ENCODE data around the gene PARL. TPM values are rescaled to one million over a fixed set of nuclear protein-coding genes. Genes with fewer than 3 reads are reported as not detected.

The PARL gene
- total and polyA plus RNA-seq, 9 donors, result 25.2 to 42.0 (median 34.1) TPM

DNA sequence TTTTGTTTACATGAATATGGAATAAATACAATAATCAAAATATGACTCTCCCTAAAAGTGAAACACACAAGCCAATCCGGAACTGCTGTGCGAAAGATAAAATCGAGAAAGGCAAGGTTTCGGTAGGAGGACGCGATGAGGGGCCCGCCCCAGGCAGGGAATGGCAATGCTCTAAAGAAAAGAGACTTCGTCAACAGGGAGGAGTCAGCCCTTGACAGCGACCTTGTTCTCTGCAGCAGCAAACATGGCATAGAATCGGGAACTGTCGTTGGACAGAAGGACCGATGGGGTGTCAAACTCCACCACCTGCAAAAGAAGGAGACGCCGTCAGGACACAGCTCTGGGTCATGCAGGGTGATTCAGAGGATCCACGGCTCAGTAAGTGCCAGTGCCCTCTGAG is 36.4 kb upstream of the PARL start:
- no peak overlapping the region for H3K4me3 ChIP-seq (ENCODE audit: low read length)
- no peaks in the 10 kb centered on the region for H3K9me3 ChIP-seq (replicated peaks; ENCODE audit: control insufficient read depth, low read depth, low read length)
- no peak overlapping the region for H3K27ac ChIP-seq (ENCODE audit: low read length)
- H3K36me3 ChIP-seq (ENCODE audit: control insufficient read depth, insufficient read depth, low read length), result peaks cover 35% of the 10 kb centered on the region
- no peaks in the 10 kb centered on the region for H3K4me1 ChIP-seq (ENCODE audit: control insufficient read depth, insufficient read depth, low read length)
- DNase-seq, result no peak
- H3K27me3 ChIP-seq (ENCODE audit: control insufficient read depth, insufficient read depth, low read length), result no peaks in the 10 kb centered on the region
- WGBS (ENCODE audit: insufficient coverage), result 88% methylated on average over 10 of the region's 15 CpGs

DNA sequence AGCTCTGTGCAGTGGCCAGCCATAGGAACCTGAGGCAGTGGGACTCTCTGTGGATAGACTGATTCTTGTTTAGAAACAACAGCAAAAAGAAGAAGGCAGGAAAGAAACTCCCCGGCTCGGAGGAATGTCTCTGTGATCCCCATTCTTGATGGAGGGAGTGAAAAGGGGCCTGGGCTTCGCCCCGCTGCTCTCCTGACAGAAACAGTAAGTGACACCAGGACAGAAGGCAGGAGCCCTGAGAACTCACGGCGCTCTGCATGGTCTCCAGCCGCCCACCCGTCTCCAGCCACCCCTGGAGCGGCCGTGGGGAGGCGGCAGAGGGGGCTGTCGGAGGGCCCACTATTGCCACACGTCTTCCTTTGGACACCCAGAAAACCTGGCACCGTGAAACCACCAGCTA is 35.7 kb upstream of the PARL start:
- Histone ChIP-seq H3K27me3 (ENCODE audit: control insufficient read depth, insufficient read depth, low read length) (no peaks in the 10 kb centered on the region), H3K36me3 (ENCODE audit: control insufficient read depth, insufficient read depth, low read length) (peaks cover 34% of the 10 kb centered on the region), H3K9me3 (replicated peaks; ENCODE audit: control insufficient read depth, low read depth, low read length) (no peaks in the 10 kb centered on the region), H3K4me1 (ENCODE audit: control insufficient read depth, insufficient read depth, low read length) (no peaks in the 10 kb centered on the region), H3K4me3 (ENCODE audit: low read length) (no peak overlapping the region), H3K27ac (ENCODE audit: low read length) (no peak overlapping the region)
- 85% methylated on average over 9 of the region's 14 CpGs for WGBS (ENCODE audit: insufficient coverage)
- no peak for DNase-seq

DNA sequence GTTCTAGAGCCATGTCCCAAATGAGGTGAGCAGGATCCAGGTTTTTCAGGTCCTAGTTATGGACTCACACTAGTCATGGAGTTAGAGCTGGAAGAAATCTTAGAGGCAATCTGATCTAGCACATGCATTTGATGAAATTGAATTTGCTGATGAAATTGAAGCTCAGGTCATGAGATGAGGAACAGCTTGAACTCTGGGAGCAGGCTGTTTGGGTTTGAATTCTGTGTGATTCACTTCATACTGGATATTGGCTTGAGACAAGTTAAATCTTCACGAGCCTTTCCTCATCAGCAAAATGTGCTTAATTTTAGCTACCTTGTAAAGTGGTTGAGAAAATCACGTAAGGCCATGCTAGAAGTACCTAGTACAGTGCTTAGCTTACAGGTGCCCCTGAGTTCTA is 33.5 kb upstream of the PARL start:
- WGBS (ENCODE audit: insufficient coverage), result 79% methylated on average over 2 of the region's 2 CpGs
- H3K27ac ChIP-seq (ENCODE audit: low read length), result no peak overlapping the region

DNA sequence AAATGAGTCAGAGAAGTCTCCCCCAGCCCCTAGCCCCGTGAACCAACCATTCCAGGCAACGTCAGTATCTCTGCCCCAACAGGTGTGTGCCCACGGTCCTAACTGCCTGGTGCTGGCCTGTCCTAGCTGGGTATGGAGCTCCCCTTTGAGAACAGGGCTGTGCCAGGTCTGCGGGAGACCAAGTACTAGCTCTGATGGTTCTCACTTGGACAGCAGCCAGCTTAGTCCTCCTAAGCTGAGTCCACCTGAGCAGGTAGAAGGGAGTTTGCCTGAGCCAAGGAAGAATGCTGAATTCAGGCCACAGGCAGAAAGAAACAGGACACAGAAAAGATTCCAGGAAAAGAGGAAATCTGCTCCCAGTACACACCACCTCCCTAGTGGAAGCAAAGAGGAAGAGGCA is 33.1 kb upstream of the PARL start:
- no peak for DNase-seq
- Histone ChIP-seq H3K27ac (ENCODE audit: low read length) (no peak overlapping the region), H3K4me3 (ENCODE audit: low read length) (no peak overlapping the region), H3K36me3 (ENCODE audit: control insufficient read depth, insufficient read depth, low read length) (peaks cover 17% of the 10 kb centered on the region), H3K9me3 (replicated peaks; ENCODE audit: control insufficient read depth, low read depth, low read length) (no peaks in the 10 kb centered on the region), H3K27me3 (ENCODE audit: control insufficient read depth, insufficient read depth, low read length) (no peaks in the 10 kb centered on the region), H3K4me1 (ENCODE audit: control insufficient read depth, insufficient read depth, low read length) (no peaks in the 10 kb centered on the region)
- WGBS (ENCODE audit: insufficient coverage), result 81% methylated on average over 4 of the region's 4 CpGs

More for the DNA sequence above, 33.5 kb upstream of the PARL start:
- H3K4me1 ChIP-seq (ENCODE audit: control insufficient read depth, insufficient read depth, low read length), result no peaks in the 10 kb centered on the region
- H3K36me3 ChIP-seq (ENCODE audit: control insufficient read depth, insufficient read depth, low read length), result peaks cover 19% of the 10 kb centered on the region
- no peak overlapping the region for H3K4me3 ChIP-seq (ENCODE audit: low read length)
- DNase-seq, result no peak
- H3K9me3 ChIP-seq (replicated peaks; ENCODE audit: control insufficient read depth, low read depth, low read length), result no peaks in the 10 kb centered on the region
- H3K27me3 ChIP-seq (ENCODE audit: control insufficient read depth, insufficient read depth, low read length), result no peaks in the 10 kb centered on the region

DNA sequence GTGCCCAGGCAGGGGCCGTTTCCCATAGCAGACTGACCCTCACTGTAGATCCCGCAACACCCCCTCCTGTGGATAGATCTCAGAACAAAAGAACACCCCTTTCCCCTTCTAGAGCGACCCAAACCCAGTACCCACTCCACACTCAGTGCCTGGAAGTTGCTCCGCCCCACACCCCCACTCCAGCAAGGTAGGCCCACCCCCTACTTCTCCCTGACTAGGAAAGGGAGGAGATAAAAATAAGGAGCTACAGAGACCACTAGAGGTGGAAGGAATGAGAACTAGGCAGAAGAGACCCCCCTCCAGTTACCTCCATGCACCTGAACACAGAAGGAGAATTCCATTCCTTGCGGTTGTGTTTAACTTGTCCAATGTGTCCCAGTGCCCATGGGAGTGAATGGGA is 30.2 kb upstream of the PARL start:
- peaks cover 2% of the 10 kb centered on the region for H3K36me3 ChIP-seq (ENCODE audit: control insufficient read depth, insufficient read depth, low read length)
- no peak overlapping the region for H3K27ac ChIP-seq (ENCODE audit: low read length)
- H3K4me1 ChIP-seq (ENCODE audit: control insufficient read depth, insufficient read depth, low read length), result no peaks in the 10 kb centered on the region
- no peaks in the 10 kb centered on the region for H3K27me3 ChIP-seq (ENCODE audit: control insufficient read depth, insufficient read depth, low read length)
- 90% methylated on average over 2 of the region's 5 CpGs for WGBS (ENCODE audit: insufficient coverage)
- no peaks in the 10 kb centered on the region for H3K9me3 ChIP-seq (replicated peaks; ENCODE audit: control insufficient read depth, low read depth, low read length)
- no peak for DNase-seq
- no peak overlapping the region for H3K4me3 ChIP-seq (ENCODE audit: low read length)

DNA sequence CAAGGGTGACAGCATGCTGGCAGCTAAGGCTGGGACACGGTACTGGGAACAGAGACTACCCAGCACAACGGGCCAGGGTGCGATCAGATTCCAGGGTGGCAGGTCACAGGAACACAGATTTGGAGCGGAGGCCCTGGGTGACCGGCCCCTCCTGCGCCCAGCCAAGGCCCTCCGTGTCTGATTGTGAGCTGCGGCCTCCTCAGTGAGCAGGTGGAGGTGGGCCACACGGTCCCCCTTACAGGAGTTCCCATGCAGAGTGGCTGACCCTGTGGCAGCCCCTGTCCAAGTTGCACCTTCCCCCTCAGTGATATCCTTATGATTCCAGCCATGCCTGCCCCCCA is 28.9 kb upstream of the PARL start:
- Histone ChIP-seq H3K36me3 (ENCODE audit: control insufficient read depth, insufficient read depth, low read length) (no peaks in the 10 kb centered on the region), H3K27ac (ENCODE audit: low read length) (no peak overlapping the region), H3K4me1 (ENCODE audit: control insufficient read depth, insufficient read depth, low read length) (no peaks in the 10 kb centered on the region), H3K27me3 (ENCODE audit: control insufficient read depth, insufficient read depth, low read length) (no peaks in the 10 kb centered on the region), H3K9me3 (replicated peaks; ENCODE audit: control insufficient read depth, low read depth, low read length) (no peaks in the 10 kb centered on the region), H3K4me3 (ENCODE audit: low read length) (no peak overlapping the region)
- 86% methylated on average over 6 of the region's 9 CpGs for WGBS (ENCODE audit: insufficient coverage)
- DNase-seq, result no peak

DNA sequence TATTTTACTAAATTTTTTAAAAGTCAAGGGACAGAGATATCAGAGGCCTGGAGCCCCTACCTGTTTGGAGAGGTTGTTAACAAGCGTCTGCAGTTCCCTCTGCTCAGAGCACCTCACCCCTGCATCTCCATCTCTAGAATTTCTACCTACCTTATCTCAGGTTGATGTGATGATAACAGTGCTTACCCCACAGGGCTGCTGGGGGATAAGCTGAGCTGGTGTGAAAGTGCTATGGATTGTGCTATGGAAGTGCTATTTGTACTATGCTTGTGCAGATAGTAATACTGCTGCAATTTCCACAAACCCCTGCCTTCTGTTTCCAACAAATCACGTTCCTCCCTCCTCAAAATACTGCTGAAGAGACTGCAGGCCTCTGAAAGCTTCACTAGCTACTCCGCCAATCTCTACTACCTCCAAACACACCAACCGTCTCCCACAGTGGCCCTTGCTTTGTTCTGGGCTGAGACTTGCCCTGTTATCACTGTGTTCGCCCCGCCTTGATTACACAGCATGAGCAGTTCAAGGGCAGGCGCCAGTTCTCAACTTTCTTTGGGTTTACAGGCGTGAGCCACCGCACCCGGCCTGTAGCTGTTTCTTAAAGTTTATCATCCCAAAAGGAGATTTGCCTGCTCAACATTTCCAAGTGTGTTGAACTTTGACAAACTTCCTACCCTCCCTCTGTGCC is 28.4 kb upstream of the PARL start:
- DNase-seq, result no peak
- 70% methylated on average over 9 of the region's 10 CpGs for WGBS (ENCODE audit: insufficient coverage)
- no peak overlapping the region for H3K27ac ChIP-seq (ENCODE audit: low read length)

DNA sequence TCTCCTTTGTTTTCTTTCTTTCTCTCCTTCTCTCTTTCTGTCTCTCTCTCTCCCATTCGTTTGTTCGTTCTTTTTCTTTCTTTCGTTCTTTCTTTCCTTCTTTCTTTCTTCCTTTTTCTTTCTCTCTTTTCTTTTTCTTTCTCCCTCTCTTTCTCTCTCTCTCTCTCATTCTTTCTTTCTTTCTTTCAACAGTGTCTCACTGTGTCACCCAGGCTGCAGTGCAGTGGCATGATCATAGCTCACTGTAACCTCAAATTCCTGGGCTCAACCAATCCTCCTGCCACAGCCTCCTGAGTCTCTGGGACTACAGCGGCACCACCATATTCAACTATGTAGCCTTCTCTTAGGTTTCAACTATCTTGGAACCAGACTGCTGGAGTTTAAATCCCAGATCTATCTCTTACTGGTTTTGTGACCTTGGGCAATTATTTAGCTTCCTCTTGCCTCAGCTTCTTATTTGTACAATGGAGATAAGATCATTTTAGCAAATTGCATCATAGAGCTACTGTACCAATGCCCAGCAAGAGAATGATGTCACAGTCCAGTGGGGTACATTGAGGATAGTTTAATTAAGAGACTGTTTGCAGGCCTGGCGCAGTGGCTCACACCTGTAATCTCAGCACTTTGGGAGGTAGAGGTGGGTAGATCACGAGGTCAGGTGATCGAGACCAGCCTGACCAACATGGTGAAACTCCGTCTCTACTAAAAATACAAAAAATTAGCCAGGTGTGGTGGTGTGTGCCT is 27.3 kb upstream of the PARL start:
- WGBS (ENCODE audit: insufficient coverage), result 94% methylated on average over 4 of the region's 8 CpGs
- H3K9me3 ChIP-seq (replicated peaks; ENCODE audit: control insufficient read depth, low read depth, low read length), result no peaks in the 10 kb centered on the region

More for the DNA sequence above, 28.4 kb upstream of the PARL start:
- Histone ChIP-seq H3K36me3 (ENCODE audit: control insufficient read depth, insufficient read depth, low read length) (no peaks in the 10 kb centered on the region), H3K9me3 (replicated peaks; ENCODE audit: control insufficient read depth, low read depth, low read length) (no peaks in the 10 kb centered on the region), H3K4me3 (ENCODE audit: low read length) (no peak overlapping the region), H3K27me3 (ENCODE audit: control insufficient read depth, insufficient read depth, low read length) (no peaks in the 10 kb centered on the region), H3K4me1 (ENCODE audit: control insufficient read depth, insufficient read depth, low read length) (no peaks in the 10 kb centered on the region)

DNA sequence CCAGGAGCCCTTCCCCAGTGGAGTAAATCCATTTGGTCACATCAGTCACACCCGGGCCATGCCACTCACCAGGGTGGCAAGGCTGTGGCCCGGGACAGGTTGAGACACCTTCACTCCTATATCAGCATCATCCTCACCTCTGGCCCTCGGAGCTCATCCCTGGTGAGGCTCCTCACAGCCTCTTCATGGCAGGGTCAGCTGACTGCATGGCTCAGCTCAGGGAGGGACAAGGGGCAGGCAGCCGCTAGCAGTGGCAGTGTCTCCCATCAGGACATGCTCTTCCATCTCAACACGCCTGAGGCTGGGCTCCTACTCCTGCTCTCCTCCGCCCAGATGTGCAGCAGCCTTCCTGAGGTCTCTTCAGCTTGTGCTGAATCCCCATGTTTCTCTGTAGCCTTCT is 26.4 kb upstream of the PARL start:
- Histone ChIP-seq H3K27me3 (ENCODE audit: control insufficient read depth, insufficient read depth, low read length) (no peaks in the 10 kb centered on the region), H3K4me1 (ENCODE audit: control insufficient read depth, insufficient read depth, low read length) (no peaks in the 10 kb centered on the region), H3K4me3 (ENCODE audit: low read length) (no peak overlapping the region), H3K9me3 (replicated peaks; ENCODE audit: control insufficient read depth, low read depth, low read length) (no peaks in the 10 kb centered on the region), H3K27ac (ENCODE audit: low read length) (no peak overlapping the region), H3K36me3 (ENCODE audit: control insufficient read depth, insufficient read depth, low read length) (no peaks in the 10 kb centered on the region)
- 58% methylated on average over 6 of the region's 6 CpGs for WGBS (ENCODE audit: insufficient coverage)
- no peak for DNase-seq

More for the DNA sequence above, 27.3 kb upstream of the PARL start:
- Histone ChIP-seq H3K36me3 (ENCODE audit: control insufficient read depth, insufficient read depth, low read length) (no peaks in the 10 kb centered on the region), H3K27me3 (ENCODE audit: control insufficient read depth, insufficient read depth, low read length) (no peaks in the 10 kb centered on the region), H3K4me3 (ENCODE audit: low read length) (no peak overlapping the region), H3K27ac (ENCODE audit: low read length) (no peak overlapping the region), H3K4me1 (ENCODE audit: control insufficient read depth, insufficient read depth, low read length) (no peaks in the 10 kb centered on the region)
- DNase-seq, result no peak

DNA sequence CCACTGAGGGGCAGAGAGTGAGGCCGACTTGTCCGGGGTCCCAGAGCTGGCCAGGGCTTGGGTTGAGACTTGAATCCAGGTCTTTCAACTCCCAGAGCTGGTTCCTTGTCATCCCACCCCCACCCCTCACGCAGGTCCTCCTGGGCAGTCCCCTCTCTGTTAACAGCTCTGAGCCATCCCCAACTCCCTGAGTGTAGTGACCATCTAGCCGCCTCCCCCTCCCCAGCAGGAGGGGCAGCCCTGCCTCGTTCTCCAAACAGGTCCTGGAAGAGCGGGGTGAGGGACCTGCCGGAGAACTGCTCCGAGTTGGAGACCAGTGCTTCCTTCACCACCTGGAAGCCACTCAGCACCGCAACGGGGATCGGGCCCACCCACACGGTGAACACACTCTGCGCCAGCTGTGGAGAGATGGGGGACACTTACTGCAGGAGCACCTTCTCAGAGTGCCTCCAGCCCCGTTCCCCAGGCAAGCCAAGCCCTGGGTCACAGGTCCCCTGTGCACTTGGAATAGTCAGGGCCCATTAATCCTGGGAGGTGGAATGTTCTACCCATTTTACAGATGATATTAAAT is 24.4 kb upstream of the PARL start:
- Histone ChIP-seq H3K27me3 (ENCODE audit: control insufficient read depth, insufficient read depth, low read length) (no peaks in the 10 kb centered on the region), H3K4me1 (ENCODE audit: control insufficient read depth, insufficient read depth, low read length) (no peaks in the 10 kb centered on the region), H3K36me3 (ENCODE audit: control insufficient read depth, insufficient read depth, low read length) (no peaks in the 10 kb centered on the region), H3K27ac (ENCODE audit: low read length) (no peak overlapping the region), H3K9me3 (replicated peaks; ENCODE audit: control insufficient read depth, low read depth, low read length) (no peaks in the 10 kb centered on the region), H3K4me3 (ENCODE audit: low read length) (no peak overlapping the region)
- DNase-seq, result no peak
- WGBS (ENCODE audit: insufficient coverage), result 69% methylated on average over 4 of the region's 14 CpGs
